HCEC 1CT (cell line): ENCODE data around the gene ADCYAP1R1.

Experiments used
- DNase-seq: peaks from one replicate; pipeline ENCODE4 v3.0.0-alpha.2; 2017

The ADCYAP1R1 gene

DNA sequence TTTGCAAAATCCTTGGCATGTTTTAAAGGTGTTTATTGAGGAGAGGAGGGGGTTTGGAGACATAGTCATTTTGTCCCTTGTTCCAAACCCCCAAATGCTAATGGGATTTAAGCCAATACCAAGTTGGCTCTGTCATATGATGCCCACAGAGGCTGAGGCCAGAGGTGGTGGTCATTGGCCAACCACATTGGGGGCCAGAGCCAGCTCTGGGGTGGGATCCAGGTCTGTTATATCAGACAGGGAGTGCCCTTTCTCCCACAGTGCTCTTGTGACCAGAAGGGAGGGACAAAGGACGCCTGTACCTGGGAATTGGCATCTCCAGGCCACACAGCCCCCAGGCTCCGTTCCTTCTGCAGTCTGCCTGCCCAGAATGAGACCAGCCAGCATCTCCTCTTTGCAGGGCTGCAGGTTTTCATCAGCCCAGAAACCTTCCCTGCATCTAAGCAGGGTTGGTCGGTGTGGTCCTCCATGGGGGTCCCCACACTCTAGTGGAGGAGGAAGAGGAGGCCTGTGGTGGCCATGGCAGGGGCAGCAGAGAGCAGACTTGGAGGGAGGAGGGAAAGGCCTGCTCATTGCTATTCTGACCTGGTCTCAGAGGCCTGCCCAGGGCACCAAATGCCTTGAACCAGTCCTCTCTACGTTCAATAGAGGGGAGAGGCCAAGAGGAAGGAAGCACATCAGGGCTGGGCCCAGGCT lies 17.9 kb downstream of the ADCYAP1R1 start:
- no peak for DNase-seq

DNA sequence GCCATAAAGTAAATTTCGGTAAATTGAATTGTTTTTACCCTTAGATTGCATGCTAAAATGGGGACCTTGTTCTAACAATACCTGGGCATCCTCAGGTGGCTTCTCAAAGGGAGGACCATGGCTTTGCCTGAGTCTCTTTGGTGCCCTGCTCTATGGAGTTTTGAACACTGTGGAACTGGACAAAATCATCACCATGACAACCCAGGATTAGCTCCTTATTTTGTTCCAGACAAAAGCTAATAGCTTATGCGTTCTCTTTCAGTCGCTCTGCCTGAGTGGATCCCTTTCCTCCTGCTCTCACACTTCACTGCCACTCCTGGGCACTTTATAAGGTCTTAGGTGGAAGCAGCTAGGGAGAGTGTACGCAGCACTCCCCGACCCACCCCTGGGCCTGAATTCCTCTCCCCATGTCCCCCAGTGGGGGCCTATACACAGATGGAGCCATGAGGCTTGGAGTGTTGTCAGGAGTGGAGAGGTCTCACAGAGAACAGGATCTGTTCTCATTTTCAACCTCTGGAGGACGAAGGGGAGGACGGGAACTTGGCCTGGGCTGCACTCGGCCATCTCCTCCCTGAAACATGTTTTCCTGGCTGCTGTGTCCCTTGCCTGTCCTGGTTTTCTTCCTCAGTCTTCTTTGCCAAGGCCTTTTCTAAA lies 19.0 kb downstream of the ADCYAP1R1 start:
- DNase-seq, result no peak

- DNase-seq, result no peak
These were observed 19.5 kb downstream of the ADCYAP1R1 start for GRCh38 chr7:31071645-31072029.

- DNase-seq, result no peak
These were observed 21.4 kb downstream of the ADCYAP1R1 start for GRCh38 chr7:31073326-31074119.

DNA sequence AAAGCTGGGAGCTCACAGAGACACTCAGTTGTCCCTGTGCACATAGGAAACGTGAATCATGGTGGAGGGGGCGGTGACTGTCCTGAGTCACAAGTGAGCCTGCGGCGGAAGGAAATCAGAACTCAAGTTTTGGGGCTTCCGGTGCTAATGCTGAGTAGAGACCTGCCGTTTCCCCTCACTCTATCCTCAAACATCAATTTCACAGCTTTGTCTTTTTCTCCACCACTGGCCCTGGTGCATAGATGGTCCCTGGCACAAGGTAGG lies 21.9 kb downstream of the ADCYAP1R1 start:
- DNase-seq, result no peak

- DNase-seq, result no peak
These were observed 22.4 kb downstream of the ADCYAP1R1 start for GRCh38 chr7:31074403-31075085.

DNA sequence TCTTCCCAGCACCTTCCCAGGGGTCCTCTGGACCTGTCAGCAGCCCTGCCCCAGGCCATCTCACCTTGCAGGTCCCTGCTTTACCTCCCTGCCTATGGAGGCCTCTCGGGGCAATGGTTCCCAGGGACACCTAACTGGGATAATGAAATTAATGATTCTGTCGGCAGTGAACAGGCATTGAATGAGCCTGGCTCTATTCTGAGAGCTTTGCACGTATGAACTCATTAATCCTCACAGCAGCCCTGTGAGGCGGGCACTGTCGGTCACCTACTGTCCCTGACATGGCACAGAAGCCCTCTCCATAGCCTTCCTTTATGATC lies 22.9 kb downstream of the ADCYAP1R1 start:
- no peak for DNase-seq

DNA sequence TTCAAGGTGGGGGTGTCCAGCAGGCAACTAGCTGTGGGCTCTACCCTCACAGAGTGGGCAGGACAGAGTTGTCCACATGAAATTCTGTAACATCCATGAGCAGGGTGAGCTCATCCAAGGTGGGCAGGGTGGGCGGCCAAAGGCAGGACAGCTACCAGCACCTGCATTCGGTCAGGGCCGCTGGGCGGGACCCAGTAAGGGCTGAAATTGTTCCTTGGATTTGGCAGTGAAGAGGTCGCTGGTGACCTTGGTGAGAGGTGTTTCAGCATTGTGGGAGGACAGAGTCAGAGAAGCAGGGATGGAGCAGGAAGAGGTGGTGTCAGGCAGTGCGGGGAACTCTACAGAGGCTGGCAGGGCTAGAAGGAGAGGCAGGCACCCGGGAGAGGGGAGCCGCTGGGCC lies 23.9 kb downstream of the ADCYAP1R1 start:
- DNase-seq, result no peak

GRCh38 chr7:31076641-31077310 lies 24.7 kb downstream of the ADCYAP1R1 start:
- no peak for DNase-seq

- no peak for DNase-seq
These were observed 25.6 kb downstream of the ADCYAP1R1 start for GRCh38 chr7:31077484-31078362.

DNA sequence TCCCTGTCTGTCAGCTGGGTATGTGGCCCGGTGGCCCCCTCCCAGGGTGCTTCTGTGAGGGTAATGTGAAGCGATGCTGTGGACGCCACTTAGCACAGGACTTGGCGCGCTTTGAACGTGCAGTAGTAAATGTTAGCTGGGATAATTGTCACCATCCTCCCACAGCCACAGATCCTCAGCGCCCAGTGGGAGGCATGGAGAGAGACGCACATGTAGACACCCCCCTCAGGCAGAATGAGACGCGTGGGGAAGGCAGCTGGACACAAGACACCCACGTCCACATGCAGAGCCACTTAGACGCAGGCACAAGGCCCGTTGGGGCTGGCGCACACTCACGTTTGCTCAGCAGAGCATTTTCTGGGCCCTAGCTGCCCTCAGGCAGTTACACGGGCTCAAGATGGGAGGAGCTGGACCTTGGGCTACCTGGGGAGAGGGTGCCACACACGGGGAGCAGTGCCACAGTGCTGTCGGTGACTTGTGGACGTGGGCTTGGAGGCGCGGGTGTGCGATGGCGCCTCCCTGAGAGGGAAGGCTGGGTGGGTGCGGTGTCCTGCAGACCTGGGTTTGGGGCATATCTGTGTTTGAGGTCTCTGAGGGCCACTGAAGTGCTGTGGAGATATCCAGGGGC lies 26.4 kb downstream of the ADCYAP1R1 start:
- DNase-seq, result no peak

GRCh38 chr7:31079126-31079823 lies 27.2 kb downstream of the ADCYAP1R1 start:
- DNase-seq, result no peak

DNA sequence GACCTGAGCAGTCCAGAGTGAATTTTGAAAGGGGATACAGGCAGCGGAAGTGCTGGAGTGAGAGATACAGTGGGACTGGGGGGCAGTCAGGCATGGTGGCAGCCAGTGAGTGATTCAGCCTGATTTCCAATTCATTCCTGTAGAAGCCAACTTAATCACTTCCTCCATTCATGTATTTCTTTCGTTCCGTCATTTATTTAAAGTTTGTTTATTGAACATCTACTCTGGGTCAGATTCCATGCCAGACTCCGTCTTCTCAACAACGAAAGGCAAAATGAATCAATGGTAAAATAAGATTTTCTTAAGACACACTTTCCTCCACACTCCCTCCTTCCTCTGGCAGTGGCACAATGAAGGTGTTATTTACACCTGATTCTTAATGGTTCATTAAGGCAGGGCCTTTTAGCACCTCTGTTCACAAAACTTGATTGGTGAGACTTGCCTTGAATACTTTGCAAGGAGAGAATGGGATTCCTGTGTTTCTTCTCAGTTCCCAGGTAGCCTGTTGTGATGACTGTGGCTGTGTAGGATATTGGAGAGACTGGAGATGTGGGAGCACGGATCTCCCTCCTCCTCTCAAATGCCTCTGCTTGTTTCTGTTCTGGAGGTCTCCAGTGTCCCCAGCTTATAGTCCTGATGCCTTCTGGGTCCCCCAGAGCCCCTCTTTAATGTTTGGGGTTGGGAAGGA lies 27.9 kb downstream of the ADCYAP1R1 start:
- no peak for DNase-seq

GRCh38 chr7:31080763-31081162 lies 28.7 kb downstream of the ADCYAP1R1 start:
- DNase-seq, result no peak

DNA sequence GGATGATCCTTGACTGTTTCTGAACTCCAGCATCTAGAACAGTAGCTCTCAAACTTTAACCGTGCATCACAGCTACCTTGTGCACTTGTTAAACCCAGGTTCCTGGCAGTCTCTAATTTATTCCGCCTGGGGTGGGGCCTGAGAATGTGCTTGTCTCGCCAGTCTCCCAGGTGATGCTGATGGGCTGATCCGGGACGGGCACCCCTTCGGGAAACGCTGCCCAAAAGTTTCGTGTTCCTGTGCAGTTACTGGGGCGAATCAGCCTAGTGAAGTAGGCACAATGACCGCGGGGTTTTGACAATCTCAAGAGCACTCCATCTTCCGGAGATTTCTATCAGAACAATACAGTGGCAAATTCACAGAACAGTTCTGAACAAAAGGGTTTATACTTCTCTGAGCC lies 29.9 kb downstream of the ADCYAP1R1 start:
- DNase-seq, result no peak

- DNase-seq, result no peak
These were observed 30.3 kb downstream of the ADCYAP1R1 start for GRCh38 chr7:31082447-31082846.

- DNase-seq, result no peak
These were observed 31.2 kb downstream of the ADCYAP1R1 start for GRCh38 chr7:31083210-31083786.

DNA sequence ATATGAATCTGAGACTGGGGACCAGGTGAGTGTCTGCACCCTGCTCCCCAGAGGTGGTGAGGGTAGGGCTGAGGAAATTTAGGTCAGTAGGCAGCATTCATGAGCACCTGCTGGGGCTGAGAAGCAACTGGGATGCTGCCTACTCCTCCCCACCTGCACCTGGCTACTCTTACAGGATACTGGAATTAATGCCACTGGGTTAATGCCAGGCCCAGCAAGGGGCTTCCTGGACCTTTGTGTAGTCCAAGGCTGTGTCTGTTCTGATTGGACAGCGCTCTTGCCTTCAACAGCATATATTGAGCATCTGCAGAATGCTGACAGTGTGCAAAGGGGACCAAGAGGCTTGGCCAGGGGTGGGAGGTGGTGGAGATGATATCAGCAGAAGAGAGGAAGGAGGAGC lies 32.1 kb downstream of the ADCYAP1R1 start:
- no peak for DNase-seq

DNA sequence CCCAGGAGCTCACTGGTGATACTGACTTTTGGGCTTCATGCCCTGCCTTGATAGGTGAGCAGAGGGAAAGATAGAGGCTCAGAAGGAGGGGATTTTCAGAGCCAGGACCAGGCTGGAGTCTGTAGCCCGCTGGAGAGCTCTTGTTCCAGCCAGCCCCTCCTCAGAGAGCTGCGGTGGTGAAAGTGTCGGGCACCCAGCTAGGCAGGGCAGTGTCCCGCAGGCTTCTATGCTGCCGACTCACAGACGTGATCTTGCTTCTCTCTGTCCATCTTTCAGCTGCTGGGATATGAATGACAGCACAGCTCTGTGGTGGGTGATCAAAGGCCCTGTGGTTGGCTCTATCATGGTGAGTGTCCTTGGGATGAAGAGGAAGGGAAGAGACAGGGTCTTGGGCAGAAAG lies 35.2 kb downstream of the ADCYAP1R1 start:
- no peak for DNase-seq

GRCh38 chr7:31091924-31092434 lies 39.9 kb downstream of the ADCYAP1R1 start:
- DNase-seq, result no peak
